ENCODE data around the gene PCDHGB5.

Gene PCDHGB5

GRCh38 chr5:141439411-141440141, 41.8 kb downstream of the PCDHGB5 start:
- no peak for TF ChIP-seq CTCF (IDR thresholded peaks at IDR 0.05; ENCODE audit: unreplicated experiment in 3 of 3)
- Mint-ChIP-seq H3K27ac (no peak overlapping the region), H3K27me3 (ENCODE audit: low read depth) (no peaks in the 10 kb centered on the region)

GRCh38 chr5:141440341-141440740, 42.6 kb downstream of the PCDHGB5 start:
- Mint-ChIP-seq H3K9me3 (peaks cover 85% of the 10 kb centered on the region), H3K4me1 (no peaks in the 10 kb centered on the region), H3K27me3 (ENCODE audit: low read depth) (no peaks in the 10 kb centered on the region), H3K27ac (no peak overlapping the region), H3K4me3 (no peak overlapping the region), H3K36me3 (ENCODE audit: low read depth) (peaks cover 91% of the 10 kb centered on the region)
- no peak for TF ChIP-seq CTCF (IDR thresholded peaks at IDR 0.05; ENCODE audit: unreplicated experiment in 3 of 3)

More at GRCh38 chr5:141439411-141440141, 41.8 kb downstream of the PCDHGB5 start:
- H3K9me3 Mint-ChIP-seq, result peaks cover 87% of the 10 kb centered on the region
- H3K36me3 Mint-ChIP-seq (ENCODE audit: low read depth), result peaks cover 92% of the 10 kb centered on the region
- H3K4me3 Mint-ChIP-seq, result no peak overlapping the region
- no peaks in the 10 kb centered on the region for H3K4me1 Mint-ChIP-seq

DNA sequence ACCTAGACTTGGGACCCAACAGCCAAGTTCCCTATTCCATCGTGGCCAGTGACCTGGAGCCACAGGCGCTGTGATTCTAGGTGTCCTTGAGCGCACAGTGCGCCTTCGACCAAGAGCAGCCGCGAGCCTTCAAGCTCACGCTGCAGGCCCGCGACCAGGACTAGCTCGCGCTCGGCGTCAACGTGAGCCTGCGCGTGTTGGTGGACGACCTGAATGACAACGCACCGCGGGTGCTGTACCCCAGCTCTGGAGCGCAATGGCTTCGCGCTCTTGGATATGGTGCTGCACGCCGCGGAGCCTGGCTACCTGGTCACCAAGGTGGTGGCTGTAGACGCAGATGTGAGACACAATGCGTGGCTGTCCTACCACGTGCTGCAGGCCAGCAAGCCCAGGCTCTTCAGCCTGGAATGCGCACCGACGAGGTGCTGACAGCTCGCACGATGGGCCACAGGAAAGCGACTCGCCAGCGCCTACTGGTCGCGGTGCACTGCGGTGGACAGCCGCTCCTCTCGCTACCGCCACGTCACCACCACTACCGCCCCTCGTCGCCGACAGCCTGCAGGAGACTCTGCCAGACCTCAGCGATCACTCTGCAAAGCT, 43.9 kb downstream of the PCDHGB5 start:
- TF ChIP-seq CTCF (IDR thresholded peaks at IDR 0.05; ENCODE audit: unreplicated experiment in 3 of 3), result no peak
- Mint-ChIP-seq H3K4me3 (no peak overlapping the region), H3K27me3 (ENCODE audit: low read depth) (no peaks in the 10 kb centered on the region), H3K4me1 (no peaks in the 10 kb centered on the region), H3K27ac (no peak overlapping the region), H3K9me3 (peaks cover 83% of the 10 kb centered on the region), H3K36me3 (ENCODE audit: low read depth) (peaks cover 91% of the 10 kb centered on the region)
